ENCODE results near the gene CPEB4. TPM values are rescaled to one million over a fixed set of nuclear protein-coding genes. Genes with fewer than 3 reads are reported as not detected.

Gene CPEB4
- 102 and 104 TPM in 2 replicates for total RNA-seq (2013; cell fraction: nucleolus; rRNA removed)
- total RNA-seq (2014; rRNA removed) = 23.9 and 25.7 TPM in 2 replicates
- total RNA-seq (2014; rRNA removed; fragmentation: Illumina TruSeq; extraction: Trizol) = 30.2 and 33.9 TPM in 2 replicates
- total RNA-seq (2021) = 33.1 and 39.4 TPM in 2 replicates
- 21.3 TPM for polyA plus RNA-seq (2011; ENCODE audit: low read depth)
- 31.4 and 36.5 TPM in 2 replicates for polyA plus RNA-seq (2011; rRNA removed)
- polyA plus RNA-seq (2011; cell fraction: cytosol; rRNA removed) = 21.4 and 25.0 TPM in 2 replicates
- polyA plus RNA-seq (2011; cell fraction: nucleus; rRNA removed) = 21.2 and 29.0 TPM in 2 replicates
- polyA plus RNA-seq (2012) = 13.5 and 16.5 TPM in 2 replicates
- polyA plus RNA-seq (2014; fragmentation: Illumina TruSeq; extraction: Trizol) = 19.5 and 20.2 TPM in 2 replicates
- 10 to 100 TPM in 1 of 2 experiments, 1 to 10 TPM in 1; 6.9 to 20.3 TPM for polyA plus RNA-seq (2014; fragmentation: Nextera tagmentation; extraction: Ambion mirVana)
- 18.0 and 20.6 TPM in 2 replicates for polyA plus RNA-seq (2014; rRNA removed)
- polyA plus RNA-seq (2016; fragmentation: Nextera tagmentation; extraction: Ambion mirVana) = 10 to 100 TPM; 11.9 to 13.3 TPM
- 95.5 and 102 TPM in 2 replicates for polyA minus RNA-seq (2011; rRNA and poly(A)+ RNA removed)
- polyA minus RNA-seq (2011; cell fraction: cytosol; rRNA and poly(A)+ RNA removed) = 19.8 and 20.8 TPM in 2 replicates
- 55.7 and 75.5 TPM in 2 replicates for polyA minus RNA-seq (2011; cell fraction: nucleus; rRNA and poly(A)+ RNA removed)
- percentile 96 among the genes with signal in this experiment for Bru-seq, nascent RNA
- percentile 87 among the genes with signal in this experiment for BruChase-seq, experiment 1, labeled RNA remaining after a 6-hour chase
- percentile 94 among the genes with signal in this experiment for BruChase-seq, experiment 2, labeled RNA remaining after a 2-hour chase
- long read RNA-seq, experiment 1, partial matches to known transcripts = 0 of 3 reads
- long read RNA-seq, experiment 1, other reads (novel, unspliced or antisense) = 3 of 3 reads
- long read RNA-seq, experiment 2, partial matches to known transcripts = 1 of 28 reads
- long read RNA-seq, experiment 2, other reads (novel, unspliced or antisense) = 23 of 28 reads

GRCh38 chr5:173887610-173888472 is at the start of gene CPEB4:
CPEB4 (plus strand) TSS chr5:173888349; CDS start chr5:173889734, 1,385 bp downstream.
- H3K9ac ChIP-seq (ENCODE audit: control insufficient read depth, insufficient read depth, low read length) = peak within 1 kb of the TSS; percentile 97
- H3K27ac ChIP-seq (ENCODE audit: control insufficient read depth, insufficient read depth) = peak within 1 kb of the TSS; percentile 100
- peaks cover 46% of the 10 kb centered on the region for H3K79me2 ChIP-seq (ENCODE audit: control insufficient read depth, insufficient read depth, low read length)
- peak within 1 kb of the TSS; percentile 100 for H2AFZ ChIP-seq (ENCODE audit: control insufficient read depth, low read depth, low read length)
- no TSS peak for BruUV-seq (replicated peaks)
- ChIA-PET POLR2A (interaction anchor here (0.5 to 16.1 kb wide), 21 partner anchors 10 to 771 kb away, joined by 3 to 240 read pairs (median 6); partner anchors contain the start of gene BOD1), SMC1A (ENCODE audit: uncharacterized antibody, unreplicated experiment) (interaction anchor here (0.6 to 14.0 kb wide), 14 partner anchors 13 to 259 kb away, joined by 3 to 283 read pairs (median 6); no protein-coding TSS in a partner anchor), RAD21 (ENCODE audit: unreplicated experiment) (interaction anchor here (0.7 to 17.9 kb wide), 20 partner anchors 8 to 271 kb away, joined by 3 to 395 read pairs (median 6); partner anchors contain the start of gene BOD1), CTCF (interaction anchor here (0.5 to 8.8 kb wide), 12 partner anchors 8 to 258 kb away, joined by 3 to 104 read pairs (median 4); no protein-coding TSS in a partner anchor)
- peak; percentile 98 for FAIRE-seq
- H3K4me3 ChIP-seq = peak within 1 kb of the TSS; percentile 94
- DNase-seq (ENCODE audit: low read depth, low spot score) = peak; percentile 99
- intact Hi-C loops (cut with micrococcal nuclease; ENCODE audit: unreplicated experiment) = loop anchor here (1.0 to 5.0 kb wide), 4 partner anchors 66 to 271 kb away; partner anchors contain the start of gene BOD1
- ATAC-seq = peak; percentile 90
- WGBS (ENCODE audit: insufficient coverage, insufficient replicate concordance, low lambda C conversion rate, missing lambda C conversion rate) = 1% methylated on average over 40 of the region's 55 CpGs
- H3K9me3 ChIP-seq (replicated peaks; ENCODE audit: control insufficient read depth, insufficient read depth, low read length) = peaks cover 2% of the 10 kb centered on the region; the same call in 2 of the 3 replicates
- in situ Hi-C loops (cut with MboI) = loop anchor here (5.0 kb wide), 1 partner anchor 66 kb away; no protein-coding TSS in a partner anchor
- peaks cover 30% of the 10 kb centered on the region for H3K4me1 ChIP-seq (ENCODE audit: control insufficient read depth, insufficient read depth, low read length)
- peak within 1 kb of the TSS; percentile 98 for H3K4me2 ChIP-seq (ENCODE audit: control insufficient read depth, insufficient read depth)
- H4K20me1 ChIP-seq (ENCODE audit: control insufficient read depth, insufficient read depth) = no peaks in the 10 kb centered on the region
- no peaks in the 10 kb centered on the region for H3K27me3 ChIP-seq (replicated peaks in 1 of 2; ENCODE audit: control insufficient read depth in 2 of 2, insufficient read depth in 2 of 2, low read length in 1 of 2)
- H3K36me3 ChIP-seq (ENCODE audit: control insufficient read depth in 2 of 2, insufficient read depth in 2 of 2, low read length in 1 of 2) = 0 out of 4 replicates have a peak, but pooled peaks cover 0 to 3% of the 10 kb centered on the region in 2 experiments
- TF ChIP-seq SMAD5 (IDR thresholded peaks at IDR 0.05; ENCODE audit: low read depth) = peak; percentile 88
- 0 out of 2 replicates have a peak, but pooled peaks have one; percentile 45 for TF ChIP-seq RELB (IDR thresholded peaks at IDR 0.05; ENCODE audit: low read depth)
- TF ChIP-seq EP300 (IDR thresholded peaks at IDR 0.05; ENCODE audit: borderline replicate concordance in 1 of 2, control insufficient read depth in 1 of 2, low read depth in 2 of 2, low read length in 2 of 2) = peak in 1 of 2 experiments; percentile 41; a peak in 1 of 4 replicates
- TF ChIP-seq SRF (IDR thresholded peaks at IDR 0.05; ENCODE audit: low read depth in 2 of 2, low read length in 2 of 2) = 0 out of 4 replicates have a peak, but pooled peaks of 1 of the 2 experiments have one; percentile 35
- peak; percentile 26 for TF ChIP-seq MEF2B (IDR thresholded peaks at IDR 0.05; ENCODE audit: partially characterized antibody, poor library complexity, severe bottlenecking)
- TF ChIP-seq POLR2A (IDR thresholded peaks at IDR 0.05; ENCODE audit: low read depth, low read length) = peak; percentile 92
- peak; percentile 89 for TF ChIP-seq SP1 (IDR thresholded peaks at IDR 0.05; ENCODE audit: low read depth, low read length)
- peak; percentile 91; the same call in 1 of the 2 replicates for TF ChIP-seq ZBTB40 (IDR thresholded peaks at IDR 0.05; ENCODE audit: borderline replicate concordance)
- peak; percentile 88 for TF ChIP-seq MXI1 (IDR thresholded peaks at IDR 0.05; ENCODE audit: low read depth, low read length)
- TF ChIP-seq TCF3 (IDR thresholded peaks at IDR 0.05; ENCODE audit: borderline replicate concordance, insufficient read depth, low read depth, low read length) = peak; percentile 77
- no peak for TF ChIP-seq HDAC2 (IDR thresholded peaks at IDR 0.05)
